K562 (cell line): ENCODE measurements around the gene CCDC50. TPM values are rescaled to one million over a fixed set of nuclear protein-coding genes. Genes with fewer than 3 reads are reported as not detected.

Experiments
- ATAC-seq: fragments of 200-7000 bp; cut with Tn5 transposase; 3 replicates; pipeline ENCODE4 v1.9.1; 2020; ENCODE audit warnings: moderate library complexity
- BruUV-seq: library from RNA; stranded (reverse); fragments of 400-500 nt; replicated peaks from 2 replicates; lab custom pipeline; 2021; lab: Mats Ljungman, UMichigan
- CTCF ChIA-PET: fragments of 300-600 bp; formaldehyde crosslinking; extraction: SDS; loops from one replicate; lab custom pipeline; 2021; ENCODE audit warnings: low intra/inter-chr PET ratio; lab: Yijun Ruan, JAX
- POLR2A ChIA-PET: fragments of 300-600, 350-650 bp; sonication (Branson Sonifier 250); formaldehyde crosslinking; extraction: SDS; loops from one replicate; lab custom pipeline; 2021; ENCODE audit warnings: antibody characterized with exemption, inconsistent platforms; lab: Yijun Ruan, JAX
- DNase-seq, 4 experiments: peaks; one replicate each; pipeline versions ENCODE4 v3.0.0 to v3.0.0-alpha.2; 2011 to 2018; ENCODE audit warnings: low spot score in 3 of 4, mixed read lengths in 3 of 4; ENCODE audit errors: extremely low read depth in 1 of 4
- FAIRE-seq: peaks from 2 replicates; lab custom pipeline; 2011; peaks lifted over from hg19 to GRCh38; lab: Jason Lieb, UNC
- H2AFZ ChIP-seq: 2 replicates; pipeline ENCODE4 v1.6.0; 2011; ENCODE audit warnings: low read depth, low read length, control low read depth, inconsistent platforms
- H3K27ac ChIP-seq: fragments of 200-600 bp; 3 replicates; pipeline ENCODE4 v1.8.0; 2011; ENCODE audit warnings: low read depth, mild to moderate bottlenecking, control low read depth, inconsistent platforms, low read length, moderate library complexity, mixed read lengths; ENCODE audit errors: extremely low read depth
- H3K27me3 ChIP-seq, 2 experiments: fragments of 300-600 bp in 1 of 2; 2 replicates in 1 of 2; 3 replicates in 1 of 2; pipeline versions ENCODE4 v1.6.0 to v1.8.0; 2011; ENCODE audit warnings: inconsistent platforms in 2 of 2, low read length in 2 of 2, mild to moderate bottlenecking in 1 of 2, mixed read lengths in 1 of 2, moderate library complexity in 1 of 2; ENCODE audit not compliant: control insufficient read depth in 2 of 2, insufficient read depth in 2 of 2
- H3K36me3 ChIP-seq: fragments of 300-600 bp; 3 replicates; pipeline ENCODE4 v1.8.0; 2011; ENCODE audit warnings: mild to moderate bottlenecking, low read length, inconsistent platforms; ENCODE audit not compliant: control insufficient read depth, insufficient read depth
- H3K4me1 ChIP-seq, 2 experiments: fragments of 200-600 bp in 1 of 2; replicated peaks in 1 of 2; 2 replicates in 1 of 2; 3 replicates in 1 of 2; pipeline versions ENCODE4 v1.5.1 to v1.8.0; 2011; ENCODE audit warnings: inconsistent platforms in 2 of 2, low read length in 2 of 2, mild to moderate bottlenecking in 1 of 2, mixed read lengths in 1 of 2, moderate library complexity in 1 of 2; ENCODE audit not compliant: control insufficient read depth in 2 of 2, insufficient read depth in 2 of 2
- H3K4me2 ChIP-seq: 2 replicates; pipeline ENCODE4 v1.6.1; 2011; ENCODE audit warnings: low read length, control low read depth, inconsistent platforms, mixed read lengths; ENCODE audit not compliant: insufficient read depth
- H3K4me3 ChIP-seq: fragments of 200-600 bp; sonication (generic), shearing (Covaris generic); 2 replicates; pipeline ENCODE4 v1.5.1; 2016; ENCODE audit warnings: control low read depth, inconsistent platforms
- H3K79me2 ChIP-seq: fragments of 200-600 bp; 3 replicates; pipeline ENCODE4 v1.8.0; 2011; ENCODE audit warnings: low read length, inconsistent platforms; ENCODE audit not compliant: control insufficient read depth, insufficient read depth
- H3K9ac ChIP-seq, 2 experiments: 2 replicates each; pipeline versions ENCODE4 v1.6.0 to v1.6.1; 2011; ENCODE audit warnings: low read depth in 2 of 2, low read length in 2 of 2, control low read depth in 1 of 2, inconsistent platforms in 1 of 2, mild to moderate bottlenecking in 1 of 2, mixed read lengths in 1 of 2; ENCODE audit not compliant: insufficient read depth in 1 of 2
- H3K9me1 ChIP-seq: one replicate; pipeline ENCODE4 v1.6.0; 2011; ENCODE audit warnings: inconsistent platforms, mild to moderate bottlenecking, low read length, moderate library complexity; ENCODE audit not compliant: control insufficient read depth, insufficient read depth
- H3K9me3 ChIP-seq: replicated peaks from 2 replicates; pipeline ENCODE4 v1.5.1; 2011; ENCODE audit warnings: low read depth, low read length, inconsistent platforms; ENCODE audit not compliant: control insufficient read depth, insufficient read depth
- H4K20me1 ChIP-seq: replicated peaks from 2 replicates; pipeline ENCODE4 v1.6.1; 2011; ENCODE audit warnings: low read length, inconsistent platforms, mixed read lengths; ENCODE audit not compliant: control insufficient read depth, insufficient read depth
- CHD2 ChIP-seq: IDR thresholded peaks from 2 replicates; pipeline ENCODE4 v1.6.1; 2011; ENCODE audit warnings: low read depth, low read length
- CREB3 ChIP-seq: fragments of 450-650 bp; conservative IDR thresholded peaks from 2 replicates; pipeline ENCODE4 v1.6.1; 2016; ENCODE audit warnings: missing genetic modification characterization, low read depth, mild to moderate bottlenecking, missing compliant biosample characterization, moderate library complexity
- TCF7L2 ChIP-seq: fragments of 150-350 bp; IDR thresholded peaks from 2 replicates; pipeline ENCODE4 v1.6.1; 2016; ENCODE audit warnings: low read depth, mild to moderate bottlenecking, low read length, moderate library complexity
- XRCC5 ChIP-seq: fragments of 200-400 bp; formaldehyde crosslinking; IDR thresholded peaks from 2 replicates; pipeline ENCODE4 v1.6.1; 2017; ENCODE audit warnings: low read depth, mild to moderate bottlenecking, low read length
- ZBTB49 ChIP-seq: sonication (generic); formaldehyde crosslinking; IDR thresholded peaks from 2 replicates; pipeline ENCODE4 v1.8.0; 2022; ENCODE audit warnings: missing genetic modification reagents, mild to moderate bottlenecking, borderline replicate concordance
- ZNF318 ChIP-seq, 2 experiments: fragments of 450-650 bp; IDR thresholded peaks; 2 replicates each; pipeline ENCODE4 v1.6.1; 2016; ENCODE audit warnings: mild to moderate bottlenecking in 2 of 2, borderline replicate concordance in 1 of 2, low read depth in 1 of 2, moderate library complexity in 1 of 2
- ZNF436 ChIP-seq: fragments of 250-450, 450-650 bp; sonication (Bioruptor Pico); formaldehyde crosslinking; IDR thresholded peaks from 2 replicates; pipeline ENCODE4 v1.7.0; 2020; ENCODE audit warnings: mild to moderate bottlenecking
- ZNF57 ChIP-seq: fragments of 450-650 bp; formaldehyde crosslinking; IDR thresholded peaks from 2 replicates; pipeline ENCODE4 v1.4.0; 2020; ENCODE audit warnings: mild to moderate bottlenecking, moderate library complexity
- ZSCAN29 ChIP-seq: fragments of 450-650 bp; IDR thresholded peaks from 2 replicates; pipeline ENCODE4 v1.6.1; 2017
- WGBS: fragments of 100-300 bp; shearing (Covaris generic); methylation state at CpG from one replicate; pipeline ENCODE4 v1.1.6; 2016; ENCODE audit warnings: low coverage, mixed read lengths; ENCODE audit not compliant: insufficient coverage; ENCODE audit errors: missing lambda C conversion rate; 5-methylcytosine and 5-hydroxymethylcytosine counted together
- in situ Hi-C: fragments of 300-500 bp; cut with MboI; formaldehyde crosslinking; loops from 4 replicates; pipeline ENCODE4 v1.15.0; 2018; ENCODE audit warnings: inconsistent platforms, mixed read lengths
- intact Hi-C: fragments of 100-400 bp; cut with micrococcal nuclease; formaldehyde crosslinking; loops from 2 replicates; pipeline ENCODE4 v1.14.2; 2022
- polyA plus RNA-seq, 8 experiments: library from polyadenylated mRNA; depleted of rRNA in 4 of 8; stranded (reverse) in 5 of 8; unstranded in 3 of 8; fragments of >200 nt; fragmentation: Nextera tagmentation in 2 of 8; fragmentation: Illumina TruSeq in 1 of 8; extraction: Ambion mirVana in 2 of 8; extraction: Trizol in 1 of 8; gene quantifications; 2 replicates each; pipeline versions ENCODE4 v1.2.1 to v1.2.3, GENCODE V29; 2011 to 2014; ENCODE audit warnings: inconsistent platforms in 1 of 8, missing spikeins in 1 of 8
- total RNA-seq, 7 experiments: library from RNA; depleted of rRNA in 6 of 7; stranded (reverse); fragments of >200 nt in 6 of 7; fragmentation: Illumina TruSeq in 2 of 7; extraction: Trizol in 2 of 7; gene quantifications; 2 replicates each; pipeline versions ENCODE4 v1.2.1 to v1.2.3, GENCODE V29; 2011 to 2021; ENCODE audit warnings: low replicate concordance in 1 of 7

Gene CCDC50
- total and polyA plus RNA-seq, 9 of the 15 experiments (the other 6 are each of a cell fraction or from before 2014, with no cell fraction given) = 8.4 to 63.4 (median 40.4) TPM

GRCh38 chr3:191414732-191415131, 85.5 kb downstream of the CCDC50 start (continued):
- no peak for TF ChIP-seq CREB3 (tag)

GRCh38 chr3:191415566-191415965, 86.4 kb downstream of the CCDC50 start:
- ChIA-PET CTCF (no interaction called here), POLR2A (no interaction called here)
- Histone ChIP-seq H3K9ac (no peak overlapping the region), H4K20me1 (no peaks in the 10 kb centered on the region), H3K27ac (no peak overlapping the region), H3K9me3 (no peaks in the 10 kb centered on the region), H3K79me2 (no peaks in the 10 kb centered on the region), H3K9me1 (no peaks in the 10 kb centered on the region), H3K4me3 (no peak overlapping the region), H3K36me3 (no peaks in the 10 kb centered on the region), H2AFZ (no peak overlapping the region; the same call in 1 of the 2 replicates), H3K27me3 (no peaks in the 10 kb centered on the region), H3K4me1 (no peaks in the 10 kb centered on the region), H3K4me2 (no peak overlapping the region)
- DNase-seq (no peak), ATAC-seq (no peak), FAIRE-seq (no peak)
- in situ Hi-C loops = loop anchor here (10.0 kb wide), 1 partner anchor 1029 kb away; no protein-coding TSS in a partner anchor
- no TSS peak for BruUV-seq
- WGBS = 25% methylated on average over 9 of the region's 9 CpGs
- intact Hi-C loops = loop anchor here (5.0 to 10.0 kb wide), 3 partner anchors 297 to 772 kb away; no protein-coding TSS in a partner anchor
- TF ChIP-seq CHD2 = no peak
- no peak for TF ChIP-seq ZNF436 (CRISPR knock-in tag)
- no peak for TF ChIP-seq ZSCAN29
- TF ChIP-seq ZNF318 (IDR thresholded peaks at IDR 0.05; ENCODE audit: borderline replicate concordance in 1 of 2, low read depth in 1 of 2) = no peak
- no peak for TF ChIP-seq XRCC5
- TF ChIP-seq ZNF57 (CRISPR knock-in tag) = no peak
- no peak for TF ChIP-seq TCF7L2
- no peak for TF ChIP-seq ZBTB49 (CRISPR knock-in tag)
